ENCODE measurements around the gene GINS3.

- no peak for TF ChIP-seq NANOG (IDR thresholded peaks at IDR 0.05; ENCODE audit: borderline replicate concordance)
- no peak for TF ChIP-seq CTCF (conservative IDR thresholded peaks at IDR 0.05; ENCODE audit: low read depth in 2 of 2)
- no peak for TF ChIP-seq JUNB (IDR thresholded peaks at IDR 0.05; ENCODE audit: unreplicated experiment)
- TF ChIP-seq EZH2phosphoT487 (IDR thresholded peaks at IDR 0.05; ENCODE audit: unreplicated experiment) = no peak
- no peak for TF ChIP-seq POLR2AphosphoS5 (IDR thresholded peaks at IDR 0.05; ENCODE audit: low read depth)
- TF ChIP-seq ETS1 (IDR thresholded peaks at IDR 0.05) = no peak
- no peak for TF ChIP-seq EZH2 (IDR thresholded peaks at IDR 0.05; ENCODE audit: low read depth, unreplicated experiment)
These were observed 22.7 kb downstream of the GINS3 start for GRCh38 chr16:58415003-58415402.

Measured in GM23338 (cell line).